Measurements from ENCODE around the gene SPANXN3. TPM values are rescaled to one million over a fixed set of nuclear protein-coding genes. Genes with fewer than 3 reads are reported as not detected.

The SPANXN3 gene
- total RNA-seq, 3 donors from 2014 or later (not counting 1 experiment from before 2014, with no cell fraction given) = not detected

GRCh38 chrX:143486105-143486504, 31.2 kb downstream of the SPANXN3 start:
- ATAC-seq (no peak), DNase-seq (no peak)
- Histone ChIP-seq H3K4me1 (ENCODE audit: control insufficient read depth, insufficient read depth, low read length) (no peaks in the 10 kb centered on the region), H3K9me3 (ENCODE audit: control insufficient read depth, insufficient read depth, low read length) (peaks cover 4% of the 10 kb centered on the region), H3K27me3 (ENCODE audit: control insufficient read depth, insufficient read depth, low read length) (no peaks in the 10 kb centered on the region), H3K36me3 (ENCODE audit: control insufficient read depth, insufficient read depth, low read length) (no peaks in the 10 kb centered on the region), H3K27ac (ENCODE audit: low read length) (no peak overlapping the region), H3K4me3 (ENCODE audit: low read length) (no peak overlapping the region)
- intact Hi-C loops (cut with micrococcal nuclease) = no loop called here
- no peak for TF ChIP-seq CTCF (IDR thresholded peaks at IDR 0.05)
- H3K9me3 Mint-ChIP-seq = peaks cover 3 to 9% of the 10 kb centered on the region in 2 donors
- WGBS (ENCODE audit: insufficient coverage) = 88% methylated on average over 8 of the region's 8 CpGs
- no peaks in the 10 kb centered on the region for H3K4me1 Mint-ChIP-seq
- H3K27me3 Mint-ChIP-seq (ENCODE audit: low read depth in 2 of 2) = no peaks in the 10 kb centered on the region
- H3K4me3 Mint-ChIP-seq = no peak overlapping the region
- H3K27ac Mint-ChIP-seq = no peak overlapping the region
- peaks cover 10% of the 10 kb centered on the region for H3K36me3 Mint-ChIP-seq

GRCh38 chrX:143476751-143477150, 40.5 kb downstream of the SPANXN3 start:
- intact Hi-C loops (cut with micrococcal nuclease) = no loop called here
- Mint-ChIP-seq H3K36me3 (no peaks in the 10 kb centered on the region), H3K27me3 (ENCODE audit: low read depth in 2 of 2) (no peaks in the 10 kb centered on the region), H3K4me3 (no peak overlapping the region), H3K27ac (no peak overlapping the region), H3K4me1 (no peaks in the 10 kb centered on the region), H3K9me3 (peaks cover 0 to 9% of the 10 kb centered on the region in 2 donors)
- ATAC-seq (no peak), DNase-seq (no peak)
- Histone ChIP-seq H3K27ac (ENCODE audit: low read length) (no peak overlapping the region), H3K9me3 (ENCODE audit: control insufficient read depth, insufficient read depth, low read length) (no peaks in the 10 kb centered on the region), H3K36me3 (ENCODE audit: control insufficient read depth, insufficient read depth, low read length) (no peaks in the 10 kb centered on the region), H3K4me1 (ENCODE audit: control insufficient read depth, insufficient read depth, low read length) (no peaks in the 10 kb centered on the region), H3K4me3 (ENCODE audit: low read length) (no peak overlapping the region), H3K27me3 (ENCODE audit: control insufficient read depth, insufficient read depth, low read length) (no peaks in the 10 kb centered on the region)
- TF ChIP-seq CTCF (IDR thresholded peaks at IDR 0.05) = no peak
- WGBS (ENCODE audit: insufficient coverage) = 68% methylated on average over 4 of the region's 4 CpGs

GRCh38 chrX:143472347-143472938, 44.8 kb downstream of the SPANXN3 start:
- WGBS (ENCODE audit: insufficient coverage) = no CpG with 5 or more reads among the region's 1 CpG
- TF ChIP-seq CTCF (IDR thresholded peaks at IDR 0.05) = no peak
- DNase-seq (no peak), ATAC-seq (no peak)
- Mint-ChIP-seq H3K27ac (no peak overlapping the region), H3K4me1 (no peaks in the 10 kb centered on the region), H3K36me3 (no peaks in the 10 kb centered on the region), H3K9me3 (peaks cover 0 to 12% of the 10 kb centered on the region in 2 donors), H3K4me3 (no peak overlapping the region), H3K27me3 (ENCODE audit: low read depth in 2 of 2) (no peaks in the 10 kb centered on the region)
- Histone ChIP-seq H3K27ac (ENCODE audit: low read length) (no peak overlapping the region), H3K36me3 (ENCODE audit: control insufficient read depth, insufficient read depth, low read length) (no peaks in the 10 kb centered on the region), H3K27me3 (ENCODE audit: control insufficient read depth, insufficient read depth, low read length) (no peaks in the 10 kb centered on the region), H3K9me3 (ENCODE audit: control insufficient read depth, insufficient read depth, low read length) (no peaks in the 10 kb centered on the region), H3K4me3 (ENCODE audit: low read length) (no peak overlapping the region), H3K4me1 (ENCODE audit: control insufficient read depth, insufficient read depth, low read length) (no peaks in the 10 kb centered on the region)
- intact Hi-C loops (cut with micrococcal nuclease) = no loop called here

- no peaks in the 10 kb centered on the region for H3K36me3 Mint-ChIP-seq
- 80% methylated on average over 1 of the region's 1 CpG for WGBS (ENCODE audit: insufficient coverage)
- intact Hi-C loops (cut with micrococcal nuclease) = no loop called here
- no peak for DNase-seq
- no peaks in the 10 kb centered on the region for H3K4me1 Mint-ChIP-seq
- H3K4me3 Mint-ChIP-seq = no peak overlapping the region
- H3K27ac Mint-ChIP-seq = no peak overlapping the region
- peaks cover 2 to 11% of the 10 kb centered on the region in 2 donors for H3K9me3 Mint-ChIP-seq
- H3K4me1 ChIP-seq (ENCODE audit: control insufficient read depth, insufficient read depth, low read length) = no peaks in the 10 kb centered on the region
- H3K27me3 ChIP-seq (ENCODE audit: control insufficient read depth, insufficient read depth, low read length) = no peaks in the 10 kb centered on the region
- H3K27me3 Mint-ChIP-seq (ENCODE audit: low read depth in 2 of 2) = no peaks in the 10 kb centered on the region
- no peak overlapping the region for H3K27ac ChIP-seq (ENCODE audit: low read length)
- H3K4me3 ChIP-seq (ENCODE audit: low read length) = no peak overlapping the region
- ATAC-seq = no peak
- no peaks in the 10 kb centered on the region for H3K9me3 ChIP-seq (ENCODE audit: control insufficient read depth, insufficient read depth, low read length)
- H3K36me3 ChIP-seq (ENCODE audit: control insufficient read depth, insufficient read depth, low read length) = no peaks in the 10 kb centered on the region
- no peak for TF ChIP-seq CTCF (IDR thresholded peaks at IDR 0.05)
These were observed 51.1 kb downstream of the SPANXN3 start for GRCh38 chrX:143466130-143466529.
